GM19468 (cell line): ENCODE measurements around the gene CUTA.

Experiments used
- ATAC-seq: cut with Tn5 transposase; IDR thresholded peaks from one replicate; pipeline ENCODE4 v1.9.1; 2021; ENCODE audit warnings: mild to moderate bottlenecking, moderate library complexity, moderate number of reproducible peaks; ENCODE audit not compliant: unreplicated experiment; ENCODE audit errors: extremely low read depth

CUTA gene

DNA sequence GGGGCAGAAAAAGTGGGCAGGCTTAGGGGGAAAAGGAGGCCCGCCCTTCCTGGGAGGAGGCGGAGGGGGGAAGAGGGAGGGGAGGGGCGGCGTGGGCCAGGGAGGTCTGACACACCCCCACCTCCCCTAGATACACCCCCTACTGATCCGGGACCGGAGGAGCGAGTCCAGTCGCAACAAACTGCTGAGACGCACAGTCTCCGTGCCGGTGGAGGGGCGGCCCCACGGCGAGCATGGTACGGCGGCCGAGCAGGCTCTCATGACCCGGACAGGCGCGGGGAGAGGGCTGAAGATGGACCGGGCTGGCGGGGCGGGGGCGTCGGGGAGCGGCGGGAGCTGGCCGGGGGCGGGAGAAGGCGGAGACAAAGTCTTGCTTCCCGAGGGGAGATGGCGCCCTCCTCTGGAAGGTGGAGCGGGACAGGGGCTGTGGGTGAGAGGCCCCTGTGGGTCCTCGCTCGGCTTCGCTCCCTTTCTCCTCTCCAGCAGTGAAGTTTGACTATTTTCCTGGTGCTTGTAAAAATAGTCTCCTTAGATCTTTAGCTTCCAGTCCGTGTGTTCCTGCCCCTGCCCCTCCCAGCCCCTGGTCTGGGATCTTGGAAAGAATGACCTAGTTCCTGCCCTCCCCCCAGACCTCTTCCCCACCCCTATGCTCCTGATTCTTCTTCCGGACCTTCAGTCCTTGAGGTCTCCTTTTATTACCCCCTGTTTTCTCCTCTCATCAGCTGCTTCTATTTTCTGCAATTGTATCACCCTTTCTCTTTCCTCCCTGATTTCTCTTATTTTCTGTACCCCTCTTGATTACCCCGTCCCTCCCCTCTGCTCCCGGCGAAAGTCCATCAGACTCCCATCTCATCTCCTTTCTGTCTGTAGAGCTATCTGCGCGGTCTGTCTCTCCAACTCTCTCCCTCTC is 8.0 kb upstream of the CUTA start:
- no peak for ATAC-seq

DNA sequence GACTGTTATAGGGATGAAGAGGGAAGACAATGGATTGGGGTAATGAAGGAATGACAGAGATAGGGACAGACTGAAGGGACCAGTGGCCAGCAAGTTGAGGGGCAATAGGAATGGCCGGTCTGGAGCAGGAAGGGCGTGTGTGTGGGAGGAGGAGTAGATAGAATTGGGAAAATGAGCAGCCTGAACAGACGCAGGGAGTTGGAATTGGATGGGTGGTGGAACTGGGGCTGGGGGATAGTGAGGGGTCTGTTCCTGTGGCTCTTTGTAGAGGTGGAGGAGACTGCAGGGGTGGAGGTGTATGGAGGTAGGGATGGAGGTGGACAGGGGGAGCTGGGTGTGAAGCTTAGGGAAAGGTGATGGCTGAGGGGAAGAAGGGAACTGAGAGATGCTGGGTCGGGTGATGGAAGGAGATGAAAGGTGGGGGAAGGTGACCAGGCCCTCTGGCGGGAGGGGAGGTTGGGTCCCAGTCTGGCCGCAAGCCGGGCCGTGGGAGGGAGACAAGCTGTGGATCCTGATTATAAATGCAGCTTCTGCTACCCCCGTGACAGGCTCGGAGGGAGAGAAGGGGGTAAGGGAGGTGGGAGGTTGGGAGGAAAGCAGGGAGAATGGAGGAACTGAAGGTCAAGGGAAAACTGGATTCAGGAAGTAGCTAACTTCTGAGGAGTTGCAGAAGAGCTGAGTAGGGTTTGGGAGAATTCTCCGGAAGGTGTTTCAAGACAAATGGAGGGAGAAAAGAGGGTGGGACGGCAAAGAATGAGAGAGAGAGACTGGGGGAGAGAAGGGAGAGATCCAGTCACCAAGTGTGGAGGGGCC is 7.2 kb upstream of the CUTA start:
- ATAC-seq, result no peak

DNA sequence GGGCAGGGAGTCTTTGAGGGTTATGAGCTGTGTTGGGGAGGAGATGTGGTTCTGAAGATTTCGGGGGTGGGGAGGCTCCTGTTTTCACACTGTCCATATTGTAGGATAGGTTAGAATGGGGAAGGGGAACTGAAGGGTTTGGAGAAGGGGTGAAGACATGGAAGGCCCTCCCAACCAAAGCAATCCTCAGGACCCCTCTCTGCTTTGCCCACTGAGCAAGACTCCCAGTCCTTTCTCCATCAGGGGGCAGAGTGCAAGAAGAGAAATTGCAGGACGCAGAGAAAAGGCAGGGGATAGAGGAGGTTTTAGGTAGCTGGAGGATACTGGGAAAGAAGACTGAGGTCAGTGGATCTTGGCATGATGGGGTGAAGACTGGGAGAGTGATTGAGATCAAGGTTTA is 5.9 kb upstream of the CUTA start:
- ATAC-seq, result no peak

DNA sequence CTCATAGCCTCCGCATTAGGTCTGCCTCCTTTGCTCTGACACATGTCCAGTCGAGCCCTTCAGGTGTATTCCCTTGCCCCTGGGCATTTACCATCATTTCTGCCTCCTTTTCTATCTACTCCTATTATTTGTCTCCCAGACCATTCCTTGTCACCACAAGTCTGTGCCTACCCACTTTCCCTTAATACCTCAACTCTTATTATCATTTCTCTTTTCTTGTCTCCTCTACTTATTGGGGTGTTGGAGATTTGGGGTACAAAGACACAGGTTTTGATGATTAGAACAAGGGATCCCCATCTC is 3.4 kb upstream of the CUTA start:
- ATAC-seq, result no peak

- no peak for ATAC-seq
Measured at GRCh38 chr6:33420491-33421343, 2.8 kb upstream of the CUTA start.

DNA sequence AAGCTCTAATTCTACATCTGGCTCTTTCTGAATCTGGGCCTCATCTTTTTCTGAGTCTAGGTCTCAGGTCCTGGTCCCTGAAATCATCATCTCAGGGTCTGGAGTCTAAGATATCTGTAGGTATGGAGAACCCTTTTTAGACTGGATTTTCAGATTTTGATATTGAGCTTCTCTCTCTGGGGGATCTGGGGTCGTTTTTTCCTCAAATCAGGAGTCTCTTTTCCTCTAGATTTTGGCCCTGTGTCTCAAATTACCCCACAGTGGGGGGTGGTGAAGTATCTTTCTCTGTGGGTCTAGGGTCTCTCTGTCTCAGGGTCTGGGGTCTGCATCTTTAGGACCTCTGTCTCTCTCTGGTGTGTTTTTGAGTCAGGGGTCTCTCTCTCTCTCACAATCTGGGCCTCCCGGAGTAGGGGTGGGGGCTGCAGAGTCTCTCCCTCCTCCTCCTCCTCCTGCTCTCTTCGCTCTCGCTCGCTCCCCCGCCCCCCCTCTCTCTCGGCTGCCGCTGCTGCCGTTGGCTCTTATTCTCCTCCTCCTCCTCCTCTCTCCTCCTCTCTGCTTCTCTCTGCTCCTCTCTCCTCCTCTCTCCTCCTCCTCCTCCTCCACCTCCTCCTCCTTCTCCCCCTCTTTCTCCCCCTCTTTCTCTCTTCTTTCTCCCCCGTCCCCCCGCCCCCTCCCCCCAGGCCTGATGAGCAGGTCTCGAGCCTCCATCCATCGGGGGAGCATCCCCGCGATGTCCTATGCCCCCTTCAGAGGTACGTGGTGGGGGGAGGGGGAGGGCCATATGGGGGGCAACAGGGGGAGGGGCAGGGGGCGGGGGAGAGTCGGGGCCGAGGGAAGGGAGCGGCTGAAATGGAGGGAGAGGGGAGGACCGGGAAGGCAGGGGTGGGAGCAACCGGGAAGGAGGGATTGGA is 1.9 kb upstream of the CUTA start, which contains the start of gene SYNGAP1:
TSS of gene SYNGAP1 (plus strand) at position 486 of the 911 bp plus-strand sequence. CDS start at position 686, 200 bp downstream.
- no peak for ATAC-seq

DNA sequence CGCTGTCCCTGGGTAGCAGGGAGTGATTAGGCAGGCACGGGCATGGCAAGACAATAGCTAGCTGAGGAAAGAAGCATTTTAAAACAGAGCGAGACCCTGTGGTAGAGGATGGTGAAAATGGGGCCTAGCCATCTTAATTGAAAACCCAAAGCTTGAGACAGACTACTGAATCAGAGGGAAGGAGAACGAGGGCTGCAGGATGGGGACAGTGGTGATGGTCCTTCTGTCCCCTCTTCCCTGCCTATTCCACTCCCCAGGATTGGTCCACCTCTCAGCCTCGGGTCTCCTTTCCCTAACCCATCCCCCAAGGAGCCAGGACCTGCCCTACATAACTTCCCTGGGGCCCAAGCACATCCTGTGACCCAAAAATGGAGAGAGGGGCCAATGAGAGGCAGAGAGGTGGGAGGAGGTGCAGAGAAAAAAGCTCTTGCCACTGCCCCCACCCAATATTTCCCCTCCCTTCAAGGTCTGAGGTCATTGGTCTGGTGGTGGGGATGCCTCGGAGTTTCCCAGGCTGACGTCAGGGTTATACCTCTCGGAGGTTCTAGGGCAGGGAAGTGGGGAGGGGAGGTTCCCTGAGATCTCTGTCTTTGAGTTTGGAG is 884 bp upstream of the CUTA start:
- ATAC-seq, result no peak

GRCh38 chr6:33417128-33417902 is 592 bp downstream of the CUTA start:
- ATAC-seq, result no peak

DNA sequence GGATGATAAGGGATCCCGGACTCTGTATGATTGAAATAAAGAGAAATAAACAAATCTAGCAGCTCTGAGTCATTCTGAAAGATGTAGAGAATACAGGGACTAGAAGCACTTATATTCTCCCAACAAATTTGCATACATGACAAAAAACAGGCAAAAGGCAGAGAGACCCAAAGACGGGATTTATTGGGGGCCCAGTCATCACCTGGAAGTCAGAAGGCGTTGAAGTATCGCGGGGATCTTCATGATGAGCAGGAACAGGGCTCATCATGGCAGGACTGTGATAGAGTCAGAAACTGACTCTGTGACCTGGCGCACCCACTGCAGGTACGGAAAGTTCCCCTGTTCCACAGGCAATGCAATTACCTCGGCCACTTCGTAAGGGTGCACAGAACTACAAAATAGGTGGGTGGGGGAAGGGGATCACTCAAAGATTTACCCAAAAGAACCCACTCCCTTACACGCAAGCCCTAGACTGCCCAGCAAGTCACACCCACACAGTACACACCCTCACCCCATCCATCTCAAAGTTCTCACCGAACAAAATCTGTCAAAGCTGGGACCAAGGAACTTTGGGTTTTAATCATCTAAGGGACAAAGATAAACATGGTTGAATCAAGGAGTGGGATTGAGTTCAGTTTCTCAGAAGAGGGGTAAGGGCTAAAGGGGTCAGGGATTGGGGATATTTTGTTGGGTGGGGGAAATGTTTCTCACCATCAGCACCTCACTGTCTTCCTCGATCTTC is 1.4 kb downstream of the CUTA start:
- ATAC-seq, result no peak

- ATAC-seq, result no peak
Measured at GRCh38 chr6:33415831-33416230, 2.1 kb downstream of the CUTA start.

DNA sequence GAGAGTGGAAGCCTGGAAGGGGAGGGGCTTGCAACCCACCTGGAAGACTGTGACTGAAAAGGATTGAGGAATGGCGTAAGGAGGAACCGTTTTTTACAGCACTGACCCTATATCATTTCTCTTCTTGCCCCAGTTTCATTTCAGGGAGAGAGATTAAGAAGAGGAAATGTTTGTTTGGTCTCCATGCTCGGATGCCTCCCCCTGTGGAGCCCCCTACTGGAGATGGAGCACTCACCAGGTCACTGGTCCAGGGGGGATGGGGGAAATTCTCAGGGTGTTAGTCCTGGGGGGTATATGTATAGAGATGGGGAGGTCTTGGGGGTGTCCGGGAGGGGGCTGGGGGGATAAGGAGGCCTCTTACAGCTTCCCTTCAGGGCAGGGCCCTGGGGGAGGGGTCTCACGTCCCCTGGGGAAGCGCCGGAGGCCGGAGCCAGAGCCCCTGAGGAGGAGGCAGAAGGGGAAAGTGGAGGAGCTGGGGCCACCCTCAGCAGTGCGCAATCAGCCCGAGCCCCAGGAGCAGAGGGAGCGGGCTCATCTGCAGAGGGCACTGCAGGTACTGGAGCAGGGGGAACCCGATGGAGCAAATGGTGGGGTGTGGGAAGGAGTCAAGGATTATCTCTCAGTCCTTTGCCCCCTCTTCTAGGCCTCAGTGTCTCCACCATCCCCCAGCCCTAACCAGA is 3.2 kb downstream of the CUTA start:
- no peak for ATAC-seq

- no peak for ATAC-seq
Measured at GRCh38 chr6:33413241-33414120, 4.4 kb downstream of the CUTA start.

DNA sequence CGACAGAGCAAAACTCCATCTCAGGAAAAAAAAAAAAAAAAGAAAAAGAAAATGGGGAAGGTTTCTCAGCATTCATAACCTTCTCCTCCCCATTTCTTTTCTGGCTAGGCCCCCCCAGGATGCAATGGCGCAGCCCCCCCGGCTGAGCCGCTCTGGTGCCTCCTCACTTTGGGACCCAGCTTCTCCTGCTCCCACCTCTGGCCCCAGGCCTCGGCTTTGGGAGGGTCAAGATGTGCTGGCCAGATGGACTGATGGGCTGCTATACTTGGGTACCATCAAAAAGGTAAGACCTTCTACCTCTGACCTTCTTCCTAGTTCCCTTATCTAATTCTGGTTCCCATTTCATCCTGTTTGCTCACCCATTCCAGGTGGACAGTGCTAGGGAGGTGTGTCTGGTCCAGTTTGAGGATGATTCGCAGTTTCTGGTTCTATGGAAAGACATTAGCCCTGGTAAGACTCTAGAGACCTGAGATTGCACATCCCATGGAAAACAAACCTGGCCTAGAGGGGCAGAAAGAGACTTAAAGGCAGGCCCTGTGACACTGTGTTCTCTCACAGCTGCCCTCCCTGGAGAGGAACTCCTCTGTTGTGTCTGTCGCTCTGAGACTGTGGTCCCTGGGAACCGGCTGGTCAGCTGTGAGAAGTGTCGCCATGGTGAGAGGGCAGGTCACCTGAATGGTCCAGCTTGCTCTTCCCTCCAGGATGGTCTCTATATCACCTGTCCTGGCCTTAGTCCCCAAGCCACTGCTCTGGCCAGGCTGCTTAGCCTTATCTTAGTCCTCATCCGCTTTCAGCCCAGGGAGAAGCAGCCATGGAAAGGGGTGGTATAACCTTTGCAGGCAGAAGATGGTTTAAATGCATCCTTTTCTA is 5.5 kb downstream of the CUTA start:
- no peak for ATAC-seq

DNA sequence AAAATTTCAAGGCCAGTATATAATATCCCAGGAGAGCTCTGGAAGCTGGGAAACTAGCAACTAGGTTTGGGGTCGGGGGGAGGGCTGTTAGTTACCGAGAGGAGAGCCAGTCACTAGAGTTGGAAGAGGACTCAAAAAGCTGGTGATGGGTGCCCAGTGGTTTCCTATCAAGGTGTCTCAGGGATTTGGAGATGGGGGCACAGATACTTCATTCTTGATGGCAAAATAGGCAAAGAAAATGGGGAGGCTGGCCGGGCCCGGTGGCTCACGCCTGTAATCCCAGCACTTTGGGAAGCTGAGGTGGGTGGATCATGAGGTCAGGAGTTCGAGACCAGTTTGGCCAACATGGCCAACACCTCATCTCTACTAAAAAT is 6.3 kb downstream of the CUTA start:
- no peak for ATAC-seq
